ENCODE measurements around the gene FBLN1. TPM values are rescaled to one million over a fixed set of nuclear protein-coding genes. Genes with fewer than 3 reads are reported as not detected.

FBLN1 gene
- polyA plus RNA-seq, 1 of the 3 experiments (the other 2 are of a cell fraction): 147 TPM

DNA sequence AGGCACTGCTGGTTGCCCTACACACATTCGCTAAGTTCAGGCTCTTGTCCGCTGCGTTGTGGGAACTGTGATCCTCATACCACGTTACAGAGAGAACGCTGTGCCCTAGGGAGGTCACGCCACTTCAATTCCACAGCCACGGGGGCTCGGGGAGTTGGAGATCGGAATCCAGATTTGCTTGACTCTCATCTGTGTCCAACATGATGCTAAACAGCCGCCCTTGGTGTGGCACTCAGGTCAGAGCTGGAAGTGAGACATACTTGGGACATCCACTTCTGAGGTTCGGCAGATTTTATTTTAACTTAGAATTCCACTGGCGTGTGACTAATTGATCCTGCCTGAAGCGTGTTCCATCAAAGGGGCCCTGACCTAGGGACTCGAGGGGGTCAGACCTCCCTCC lies 47.5 kb upstream of the FBLN1 start:
- Histone ChIP-seq H3K27ac (ENCODE audit: low read depth in 2 of 2, low read length in 1 of 2) (peak overlapping the region in 1 of 2 experiments; percentile 39; a peak in 2 of 4 replicates), H3K36me3 (replicated peaks in 1 of 2; ENCODE audit: control insufficient read depth in 1 of 2, insufficient read depth in 2 of 2, low read length in 1 of 2) (no peaks in the 10 kb centered on the region), H3K4me3 (ENCODE audit: low read depth in 2 of 2, low read length in 1 of 2) (no peak overlapping the region), H3K79me2 (ENCODE audit: insufficient read depth) (no peaks in the 10 kb centered on the region), H3K9ac (no peak overlapping the region), H2AFZ (ENCODE audit: low read depth) (no peak overlapping the region), H3K4me1 (ENCODE audit: control insufficient read depth in 1 of 2, insufficient read depth in 2 of 2, low read depth in 1 of 2, low read length in 1 of 2) (peaks cover 20 to 33% of the 10 kb centered on the region in 2 experiments; a peak in 3 of 4 replicates), H3K4me2 (no peak overlapping the region), H3K9me2 (no peaks in the 10 kb centered on the region), H3K27me3 (ENCODE audit: insufficient read depth) (no peaks in the 10 kb centered on the region), H4K20me1 (ENCODE audit: insufficient read depth) (no peaks in the 10 kb centered on the region), H3F3A (replicated peaks; ENCODE audit: insufficient read depth) (peaks cover 12% of the 10 kb centered on the region), H3K9me3 (no peaks in the 10 kb centered on the region)
- 58% methylated on average over 14 of the region's 14 CpGs for WGBS (ENCODE audit: low lambda C conversion rate)
- peak; percentile 36 for DNase-seq
- TF ChIP-seq JUND (IDR thresholded peaks at IDR 0.05) (no peak), FOXM1 (IDR thresholded peaks at IDR 0.05; ENCODE audit: low read depth) (no peak), EP300 (IDR thresholded peaks at IDR 0.05; ENCODE audit: borderline replicate concordance in 1 of 2, low read depth in 1 of 2, low read length in 1 of 2) (peak in 1 of 2 experiments; percentile 27; a peak in 1 of 4 replicates), GABPA (IDR thresholded peaks at IDR 0.05; ENCODE audit: low read depth) (no peak), RCOR1 (IDR thresholded peaks at IDR 0.05; ENCODE audit: low read length) (0 out of 2 replicates have a peak, but pooled peaks have one; percentile 25), EZH2phosphoT487 (IDR thresholded peaks at IDR 0.05; ENCODE audit: borderline replicate concordance, low read depth) (no peak), TCF12 (IDR thresholded peaks at IDR 0.05) (peak; percentile 82; the same call in 1 of the 2 replicates), TAF1 (IDR thresholded peaks at IDR 0.05; ENCODE audit: borderline replicate concordance, low read depth, low read length) (no peak), GATA2 (CRISPR knock-in tag; IDR thresholded peaks at IDR 0.05) (peak; percentile 54)
- ChIA-PET POLR2A (no interaction called here), CTCF (interaction anchor here (1.7 to 4.5 kb wide), 2 partner anchors 16 to 99 kb away, joined by 3 to 16 read pairs; no protein-coding TSS in a partner anchor)

DNA sequence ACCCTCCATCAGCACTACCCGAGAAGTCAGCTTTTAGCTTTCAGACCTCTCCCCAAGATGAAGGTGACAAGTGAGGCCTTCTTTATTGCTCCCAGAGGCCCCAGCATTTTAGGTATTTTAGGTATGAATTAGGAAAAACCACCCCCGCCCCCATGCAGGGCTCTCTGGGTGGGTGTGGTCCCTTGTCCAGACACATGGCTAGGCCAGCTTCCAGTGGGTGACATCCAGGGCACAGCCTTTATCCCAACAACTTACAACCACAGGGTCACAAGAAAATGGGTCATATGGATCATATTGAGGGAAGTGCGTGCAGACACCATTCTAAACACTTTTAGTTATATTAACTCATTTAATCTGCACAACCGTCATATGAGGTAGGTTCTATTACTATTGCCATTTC lies 47.1 kb upstream of the FBLN1 start:
- no peak for TF ChIP-seq TCF12 (IDR thresholded peaks at IDR 0.05)
- no peak for TF ChIP-seq RAD21 (IDR thresholded peaks at IDR 0.05; ENCODE audit: low read length)
- TF ChIP-seq GATA2 (CRISPR knock-in tag; IDR thresholded peaks at IDR 0.05): no peak
- no peak for TF ChIP-seq FOSL2 (IDR thresholded peaks at IDR 0.05; ENCODE audit: borderline replicate concordance, low read depth)
- TF ChIP-seq RFX5 (IDR thresholded peaks at IDR 0.05; ENCODE audit: low read length): no peak
- TF ChIP-seq EZH2phosphoT487 (IDR thresholded peaks at IDR 0.05; ENCODE audit: borderline replicate concordance, low read depth): no peak
- TF ChIP-seq JUND (IDR thresholded peaks at IDR 0.05): no peak
- no peak for TF ChIP-seq NRF1 (IDR thresholded peaks at IDR 0.05; ENCODE audit: low read depth, low read length)
- TF ChIP-seq FOXJ3 (CRISPR knock-in tag; IDR thresholded peaks at IDR 0.05): no peak
- no peak for TF ChIP-seq CHD2 (IDR thresholded peaks at IDR 0.05; ENCODE audit: low read length, partially characterized antibody)
- TF ChIP-seq NFIC (IDR thresholded peaks at IDR 0.05; ENCODE audit: borderline replicate concordance): no peak
- no peak for TF ChIP-seq TAF1 (IDR thresholded peaks at IDR 0.05; ENCODE audit: borderline replicate concordance, low read depth, low read length)
- TF ChIP-seq TEAD4 (IDR thresholded peaks at IDR 0.05; ENCODE audit: borderline replicate concordance, insufficient read depth): no peak
- TF ChIP-seq RCOR1 (IDR thresholded peaks at IDR 0.05; ENCODE audit: low read length): no peak
- TF ChIP-seq GABPA (IDR thresholded peaks at IDR 0.05; ENCODE audit: low read depth): no peak
- TF ChIP-seq, protein P1, sequence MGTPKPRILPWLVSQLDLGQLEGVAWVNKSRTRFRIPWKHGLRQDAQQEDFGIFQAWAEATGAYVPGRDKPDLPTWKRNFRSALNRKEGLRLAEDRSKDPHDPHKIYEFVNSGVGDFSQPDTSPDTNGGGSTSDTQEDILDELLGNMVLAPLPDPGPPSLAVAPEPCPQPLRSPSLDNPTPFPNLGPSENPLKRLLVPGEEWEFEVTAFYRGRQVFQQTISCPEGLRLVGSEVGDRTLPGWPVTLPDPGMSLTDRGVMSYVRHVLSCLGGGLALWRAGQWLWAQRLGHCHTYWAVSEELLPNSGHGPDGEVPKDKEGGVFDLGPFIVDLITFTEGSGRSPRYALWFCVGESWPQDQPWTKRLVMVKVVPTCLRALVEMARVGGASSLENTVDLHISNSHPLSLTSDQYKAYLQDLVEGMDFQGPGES (IDR thresholded peaks at IDR 0.05; ENCODE audit: low read depth, low read length): no peak
- no peak for TF ChIP-seq EP300 (IDR thresholded peaks at IDR 0.05; ENCODE audit: borderline replicate concordance in 1 of 2, low read depth in 1 of 2, low read length in 1 of 2)
- TF ChIP-seq MEF2A (IDR thresholded peaks at IDR 0.05; ENCODE audit: borderline replicate concordance, low read depth): no peak
- no peaks in the 10 kb centered on the region for H3K36me3 ChIP-seq (replicated peaks in 1 of 2; ENCODE audit: control insufficient read depth in 1 of 2, insufficient read depth in 2 of 2, low read length in 1 of 2)
- WGBS (ENCODE audit: low lambda C conversion rate): 84% methylated on average over 4 of the region's 4 CpGs
- H3K4me3 ChIP-seq (ENCODE audit: low read depth in 2 of 2, low read length in 1 of 2): no peak overlapping the region
- H3K4me2 ChIP-seq: no peak overlapping the region
- POLR2A ChIA-PET: no interaction called here
- peaks cover 20 to 34% of the 10 kb centered on the region in 2 experiments; a peak in 3 of 4 replicates for H3K4me1 ChIP-seq (ENCODE audit: control insufficient read depth in 1 of 2, insufficient read depth in 2 of 2, low read depth in 1 of 2, low read length in 1 of 2)
- H3K27ac ChIP-seq (ENCODE audit: low read depth in 2 of 2, low read length in 1 of 2): no peak overlapping the region
- no peak overlapping the region for H2AFZ ChIP-seq (ENCODE audit: low read depth)
- no peaks in the 10 kb centered on the region for H3K27me3 ChIP-seq (ENCODE audit: insufficient read depth)
- no peaks in the 10 kb centered on the region for H3K9me2 ChIP-seq
- H3K9ac ChIP-seq: no peak overlapping the region
- H3K9me3 ChIP-seq: no peaks in the 10 kb centered on the region
- H3K79me2 ChIP-seq (ENCODE audit: insufficient read depth): no peaks in the 10 kb centered on the region
- CTCF ChIA-PET: interaction anchor here (0.6 to 4.5 kb wide), 3 partner anchors 16 to 98 kb away, joined by 3 to 16 read pairs (median 3); no protein-coding TSS in a partner anchor
- peak; percentile 11 for DNase-seq
- H4K20me1 ChIP-seq (ENCODE audit: insufficient read depth): no peaks in the 10 kb centered on the region
- H3F3A ChIP-seq (replicated peaks; ENCODE audit: insufficient read depth): peaks cover 8% of the 10 kb centered on the region
